Neural cell (in vitro differentiated cells): Measurements from ENCODE around the gene DNAJC13.

Source experiments
- CTCF ChIP-seq: fragments of 450-650 bp; IDR thresholded peaks from 2 replicates; pipeline ENCODE4 v1.5.1; 2014; ENCODE audit warnings: antibody characterized with exemption, mild to moderate bottlenecking, moderate library complexity; ENCODE audit not compliant: poor library complexity, severe bottlenecking
- EP300 ChIP-seq: fragments of 450-650 bp; conservative IDR thresholded peaks from 2 replicates; pipeline ENCODE4 v1.6.1; 2014; ENCODE audit warnings: antibody characterized with exemption, mild to moderate bottlenecking, moderate library complexity; ENCODE audit not compliant: poor library complexity, severe bottlenecking
- EZH2 ChIP-seq: fragments of 200-600, 300-800 bp; shearing (Covaris generic), sonication (generic); IDR thresholded peaks from 2 replicates; pipeline ENCODE4 v1.6.1; 2014; ENCODE audit warnings: antibody characterized with exemption, low read length, borderline replicate concordance, mild to moderate bottlenecking; ENCODE audit not compliant: insufficient read depth, poor library complexity, severe bottlenecking
- MXI1 ChIP-seq: fragments of 450-650 bp; conservative IDR thresholded peaks from 2 replicates; pipeline ENCODE4 v1.6.1; 2014; ENCODE audit warnings: antibody characterized with exemption, mild to moderate bottlenecking; ENCODE audit not compliant: poor library complexity, severe bottlenecking
- POLR2AphosphoS5 ChIP-seq: IDR thresholded peaks from 2 replicates; pipeline ENCODE4 v1.6.1; 2012
- RAD21 ChIP-seq: fragments of 450-650 bp; conservative IDR thresholded peaks from 2 replicates; pipeline ENCODE4 v1.6.1; 2014; ENCODE audit warnings: antibody characterized with exemption, mild to moderate bottlenecking, moderate library complexity
- REST ChIP-seq: IDR thresholded peaks from 2 replicates; pipeline ENCODE4 v1.6.1; 2012; ENCODE audit warnings: borderline replicate concordance
- SMC3 ChIP-seq: fragments of 450-650 bp; conservative IDR thresholded peaks from 2 replicates; pipeline ENCODE4 v1.6.1; 2014; ENCODE audit warnings: antibody characterized with exemption, mild to moderate bottlenecking, moderate library complexity; ENCODE audit not compliant: poor library complexity
- TAF1 ChIP-seq: IDR thresholded peaks from 2 replicates; pipeline ENCODE4 v1.6.1; 2012; ENCODE audit warnings: low read depth

GRCh38 chr3:132395126-132395525 is 22.2 kb upstream of the DNAJC13 start:
- no peak for TF ChIP-seq CTCF
- no peak for TF ChIP-seq TAF1
- no peak for TF ChIP-seq EZH2
- no peak for TF ChIP-seq REST
- TF ChIP-seq MXI1: no peak
- TF ChIP-seq EP300: no peak
- TF ChIP-seq POLR2AphosphoS5: no peak
- no peak for TF ChIP-seq SMC3
- TF ChIP-seq RAD21: no peak
